Esophagus squamous epithelium (tissue), 5 donors: ENCODE data around the gene HLA-DOA. TPM values are rescaled to one million over a fixed set of nuclear protein-coding genes. Genes with fewer than 3 reads are reported as not detected.

Experiments used
- DNase-seq: peaks from one replicate; lab custom pipeline; 2025; lab: John Stamatoyannopoulos, UW
- H3K27ac ChIP-seq, 4 donors: fragments of 200-600 bp; sonication (generic); one replicate each; pipeline ENCODE4 v1.5.1; 2016 to 2019; ENCODE audit warnings: mild to moderate bottlenecking in 1 of 4
- H3K27me3 ChIP-seq, 4 donors: fragments of 200-600 bp; sonication (generic); 1 replicate in 3 of 4; 2 replicates in 1 of 4; pipeline versions ENCODE4 v1.5.1 to v1.6.0; 2017 to 2021; ENCODE audit warnings: antibody characterized with exemption in 1 of 4
- H3K36me3 ChIP-seq, 3 donors: fragments of 200-600 bp; sonication (generic); one replicate each; pipeline ENCODE4 v1.5.1; 2016 to 2019
- H3K4me1 ChIP-seq, 3 donors: fragments of 200-600 bp; sonication (generic); one replicate each; pipeline ENCODE4 v1.5.1; 2017 to 2019
- H3K4me3 ChIP-seq, 4 donors: fragments of 200-600 bp; sonication (generic); 1 replicate in 3 of 4; 2 replicates in 1 of 4; pipeline ENCODE4 v1.5.1; 2016 to 2019; ENCODE audit warnings: mild to moderate bottlenecking in 2 of 4, moderate library complexity in 1 of 4
- H3K9me3 ChIP-seq, 3 donors: fragments of 200-600 bp; sonication (generic); one replicate each; pipeline ENCODE4 v1.5.1; 2016 to 2019
- CTCF ChIP-seq, 6 experiments: fragments of 450-650 bp in 4 of 6; fragments of 200-600 bp in 2 of 6; sonication (generic) in 2 of 6; IDR thresholded peaks; one replicate each; pipeline ENCODE4 v1.5.1; 2016 to 2019; ENCODE audit warnings: antibody characterized with exemption in 6 of 6, mild to moderate bottlenecking in 4 of 6, moderate library complexity in 4 of 6
- POLR2A ChIP-seq, 4 donors: fragments of 450-650 bp; IDR thresholded peaks; one replicate each; pipeline ENCODE4 v1.6.1; 2017; ENCODE audit warnings: antibody characterized with exemption in 4 of 4, mild to moderate bottlenecking in 4 of 4, moderate library complexity in 3 of 4
- WGBS, 2 donors: methylation state at CpG; one replicate each; pipeline ENCODE4 v1.1.5; 2018; 5-methylcytosine and 5-hydroxymethylcytosine counted together
- intact Hi-C: fragments of 100-400 bp; cut with DNase I; formaldehyde crosslinking; loops from one replicate; pipeline ENCODE4 v1.15.0; 2022
- total RNA-seq, 4 donors: library from RNA; depleted of rRNA; stranded (reverse); fragments of >200 nt; gene quantifications; one replicate each; pipeline ENCODE4 v1.1.0, GENCODE V29; 2016
- donor health status: DM: yes; HTN: yes; CAD: no.

Gene HLA-DOA
- total RNA-seq, 4 donors from 2014 or later, result 0.61 to 9.7 (median 1.6) TPM

DNA sequence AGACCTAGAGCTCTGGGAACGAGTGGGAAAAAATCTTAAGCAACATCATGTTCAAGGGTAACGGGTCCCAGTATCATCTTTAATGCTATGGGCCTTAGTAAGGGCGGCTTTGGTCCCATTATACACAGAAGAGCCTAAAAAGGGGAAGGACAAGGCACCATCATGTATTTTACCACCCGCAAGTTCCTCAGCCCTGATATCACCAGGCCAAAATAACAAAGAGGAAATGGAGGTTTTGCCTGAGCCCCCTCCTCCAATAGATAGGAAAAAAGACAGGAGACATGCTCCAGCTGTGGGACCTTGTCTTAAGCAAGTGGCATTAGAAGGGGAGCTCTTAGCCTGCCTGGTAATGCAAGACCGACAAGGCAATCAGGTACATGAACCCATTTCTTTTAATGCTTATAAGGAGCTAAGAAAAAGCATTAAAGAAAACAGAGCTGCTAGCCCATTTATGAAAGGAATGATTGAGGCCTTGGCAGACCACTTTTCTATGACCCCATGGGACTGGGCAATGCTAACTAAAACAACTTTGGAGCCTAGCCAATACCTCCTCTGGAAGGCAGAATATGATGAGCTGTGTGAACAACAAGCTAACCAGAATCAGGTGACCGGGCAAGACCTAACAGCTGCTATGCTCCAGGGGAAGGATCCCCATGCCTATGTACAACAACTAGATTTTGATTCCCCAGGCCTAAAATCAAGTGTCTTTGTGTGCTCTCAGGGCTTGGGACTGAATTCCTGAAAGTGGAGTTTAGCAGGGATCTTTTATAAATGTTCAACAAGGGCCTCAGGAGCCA is 40.8 kb upstream of the HLA-DOA start:
- no peak for TF ChIP-seq CTCF (IDR thresholded peaks at IDR 0.05)
- TF ChIP-seq POLR2A (IDR thresholded peaks at IDR 0.05), result no peak
- 53 to 63% methylated on average over 5 to 6 of the region's 6 CpGs for WGBS, 2 donors
- intact Hi-C loops, result no loop called here

DNA sequence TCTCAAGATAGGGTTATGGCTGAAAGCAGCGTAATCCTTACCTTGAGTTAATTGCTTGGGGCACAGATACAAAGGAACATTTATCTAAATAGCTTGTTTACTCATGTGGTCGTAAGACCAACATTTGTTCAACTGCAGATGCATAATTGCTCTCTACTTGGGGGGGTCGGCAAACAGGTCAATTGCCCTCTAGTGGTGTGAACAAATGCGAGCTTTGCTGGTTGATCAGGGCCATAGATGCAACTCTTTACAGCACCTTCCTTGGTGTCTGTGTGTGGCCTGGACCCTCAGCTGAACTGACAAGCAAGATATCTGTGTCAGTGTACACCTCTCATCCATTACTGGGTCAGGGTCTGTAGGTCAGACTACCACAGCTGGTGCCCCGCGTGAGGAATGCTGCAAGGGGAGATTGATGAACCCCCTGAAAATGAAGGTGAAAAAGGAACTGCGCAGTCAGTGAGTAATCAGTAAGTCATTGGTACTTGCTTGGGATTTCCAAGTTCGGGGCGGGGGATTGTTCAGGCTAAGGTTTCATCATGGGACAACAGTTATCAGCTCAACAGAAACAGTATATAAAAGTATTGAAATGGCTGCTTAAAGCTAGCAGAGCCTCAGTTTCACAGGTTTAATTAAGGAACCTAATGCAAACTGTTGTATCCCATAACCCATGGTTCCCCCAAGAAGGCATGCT is 40.1 kb upstream of the HLA-DOA start:
- Histone ChIP-seq H3K27ac (no peak overlapping the region), H3K36me3 (no peaks in the 10 kb centered on the region), H3K9me3 (no peaks in the 10 kb centered on the region), H3K27me3 (peaks cover 0 to 48% (median 0%) of the 10 kb centered on the region in 4 donors), H3K4me3 (no peak overlapping the region), H3K4me1 (no peaks in the 10 kb centered on the region)
- 70 to 72% methylated on average over 9 of the region's 9 CpGs for WGBS, 2 donors
- TF ChIP-seq POLR2A (IDR thresholded peaks at IDR 0.05) (no peak), CTCF (IDR thresholded peaks at IDR 0.05) (no peak)
- no peak for DNase-seq
- intact Hi-C loops, result no loop called here

More for the DNA sequence above, 40.8 kb upstream of the HLA-DOA start:
- Histone ChIP-seq H3K4me3 (no peak overlapping the region), H3K4me1 (no peaks in the 10 kb centered on the region), H3K36me3 (no peaks in the 10 kb centered on the region), H3K27me3 (peaks cover 0 to 48% (median 0%) of the 10 kb centered on the region in 4 donors), H3K27ac (no peak overlapping the region), H3K9me3 (no peaks in the 10 kb centered on the region)
- no peak for DNase-seq

GRCh38 chr6:33040157-33040556 is 30.8 kb upstream of the HLA-DOA start:
- Histone ChIP-seq H3K27me3 (peaks cover 0 to 19% (median 0%) of the 10 kb centered on the region in 4 donors), H3K4me1 (no peaks in the 10 kb centered on the region), H3K9me3 (no peaks in the 10 kb centered on the region), H3K36me3 (no peaks in the 10 kb centered on the region), H3K27ac (no peak overlapping the region), H3K4me3 (no peak overlapping the region)
- WGBS, 2 donors, result 83 to 88% methylated on average over 2 of the region's 2 CpGs
- DNase-seq, result no peak
- intact Hi-C loops, result no loop called here
- TF ChIP-seq CTCF (IDR thresholded peaks at IDR 0.05) (no peak), POLR2A (IDR thresholded peaks at IDR 0.05) (no peak)

GRCh38 chr6:33036535-33036934 is 27.1 kb upstream of the HLA-DOA start:
- Histone ChIP-seq H3K27me3 (peaks cover 0 to 31% (median 0%) of the 10 kb centered on the region in 4 donors), H3K4me3 (no peak overlapping the region), H3K36me3 (no peaks in the 10 kb centered on the region), H3K9me3 (no peaks in the 10 kb centered on the region), H3K27ac (no peak overlapping the region), H3K4me1 (no peaks in the 10 kb centered on the region)
- intact Hi-C loops, result no loop called here
- WGBS, 2 donors, result 64 to 68% methylated on average over 1 of the region's 1 CpG
- TF ChIP-seq POLR2A (IDR thresholded peaks at IDR 0.05), result no peak
- TF ChIP-seq CTCF (IDR thresholded peaks at IDR 0.05), result no peak
- DNase-seq, result no peak

DNA sequence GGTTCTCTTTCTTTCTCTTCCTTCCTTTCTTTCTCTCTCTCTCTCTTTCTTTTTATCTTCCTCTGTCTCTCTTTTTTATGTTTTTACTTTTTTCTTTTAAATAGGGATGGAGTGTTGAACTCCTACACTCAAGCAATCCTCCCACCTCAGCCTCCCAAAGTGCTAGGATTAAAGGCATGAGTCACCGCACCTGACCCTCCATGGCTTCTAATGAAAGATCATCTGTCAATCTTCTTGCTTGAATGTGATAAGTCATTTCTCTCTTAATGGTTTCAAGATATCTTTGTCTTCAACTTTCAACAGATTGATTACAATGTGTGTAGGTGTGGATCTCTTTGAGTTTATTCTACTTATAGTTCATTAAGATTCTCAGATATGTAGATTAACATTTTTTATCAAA is 25.2 kb upstream of the HLA-DOA start:
- WGBS, 2 donors, result 80 to 91% methylated on average over 1 of the region's 1 CpG
- Histone ChIP-seq H3K4me3 (no peak overlapping the region), H3K27me3 (peaks cover 0 to 31% (median 0%) of the 10 kb centered on the region in 4 donors), H3K36me3 (no peaks in the 10 kb centered on the region), H3K9me3 (no peaks in the 10 kb centered on the region), H3K27ac (no peak overlapping the region), H3K4me1 (peaks cover 0 to under 1% (median 0%) of the 10 kb centered on the region in 3 donors)
- DNase-seq, result no peak
- TF ChIP-seq POLR2A (IDR thresholded peaks at IDR 0.05) (no peak), CTCF (IDR thresholded peaks at IDR 0.05) (no peak)
- intact Hi-C loops, result no loop called here
